GM12878 (cell line): Measurements from ENCODE around the gene THOC5. TPM values are rescaled to one million over a fixed set of nuclear protein-coding genes. Genes with fewer than 3 reads are reported as not detected.

Experiments used
- ATAC-seq: fragments of 200-7000 bp; cut with Tn5 transposase; 3 replicates; pipeline ENCODE4 v1.9.1; 2020; ENCODE audit warnings: mild to moderate bottlenecking, moderate library complexity
- BruUV-seq: library from RNA; stranded (reverse); fragments of 400-500 nt; replicated peaks from 2 replicates; lab custom pipeline; 2021; lab: Mats Ljungman, UMichigan
- CTCF ChIA-PET: fragments of 300-600 bp; sonication (Branson Sonifier 250); formaldehyde crosslinking; extraction: SDS; loops from one replicate; lab custom pipeline; 2021; ENCODE audit warnings: inconsistent platforms; lab: Yijun Ruan, JAX
- POLR2A ChIA-PET: fragments of 350-600 bp; formaldehyde crosslinking; extraction: SDS; loops from one replicate; lab custom pipeline; 2021; ENCODE audit warnings: inconsistent platforms; lab: Charles Lee
- RAD21 ChIA-PET: fragments of 300-600 bp; sonication (Branson Sonifier 250); formaldehyde crosslinking; loops from one replicate; lab custom pipeline; 2023; ENCODE audit warnings: antibody characterized with exemption; ENCODE audit not compliant: unreplicated experiment; lab: Charles Lee
- SMC1A ChIA-PET: fragments of 300-600 bp; sonication (Branson Sonifier 250); formaldehyde crosslinking; loops from one replicate; lab custom pipeline; 2023; ENCODE audit not compliant: unreplicated experiment, uncharacterized antibody; lab: Charles Lee
- DNase-seq: peaks from one replicate; pipeline ENCODE4 v3.0.0-alpha.2; 2011; ENCODE audit warnings: low read depth, low spot score
- FAIRE-seq: peaks from 3 replicates; lab custom pipeline; 2011; peaks lifted over from hg19 to GRCh38; lab: Jason Lieb, UNC
- H2AFZ ChIP-seq: 2 replicates; pipeline ENCODE4 v1.6.0; 2011; ENCODE audit warnings: low read depth, low read length, control low read depth; ENCODE audit not compliant: control insufficient read depth
- H3K27ac ChIP-seq: 2 replicates; pipeline ENCODE4 v1.5.1; 2011; ENCODE audit warnings: control low read depth; ENCODE audit not compliant: control insufficient read depth, insufficient read depth
- H3K27me3 ChIP-seq, 2 experiments: replicated peaks in 1 of 2; 2 replicates each; pipeline versions ENCODE4 v1.6.0 to v1.6.1; 2011; ENCODE audit warnings: low read length in 1 of 2; ENCODE audit not compliant: control insufficient read depth in 2 of 2, insufficient read depth in 2 of 2
- H3K36me3 ChIP-seq, 2 experiments: 2 replicates each; pipeline ENCODE4 v1.5.1; 2011; ENCODE audit warnings: low read length in 1 of 2; ENCODE audit not compliant: control insufficient read depth in 2 of 2, insufficient read depth in 2 of 2
- H3K4me1 ChIP-seq: 2 replicates; pipeline ENCODE4 v1.6.1; 2011; ENCODE audit warnings: mild to moderate bottlenecking, low read length, moderate library complexity, mixed read lengths; ENCODE audit not compliant: control insufficient read depth, insufficient read depth
- H3K4me2 ChIP-seq: 2 replicates; pipeline ENCODE4 v1.6.0; 2011; ENCODE audit warnings: control low read depth; ENCODE audit not compliant: control insufficient read depth, insufficient read depth
- H3K4me3 ChIP-seq: fragments of 200-600 bp; sonication (generic); 2 replicates; pipeline ENCODE4 v1.5.1; 2016
- H3K79me2 ChIP-seq: 2 replicates; pipeline ENCODE4 v1.6.0; 2011; ENCODE audit warnings: low read length; ENCODE audit not compliant: control insufficient read depth, insufficient read depth
- H3K9ac ChIP-seq: 2 replicates; pipeline ENCODE4 v1.8.0; 2011; ENCODE audit warnings: low read length, control low read depth, mixed read lengths; ENCODE audit not compliant: control insufficient read depth, insufficient read depth
- H3K9me3 ChIP-seq: replicated peaks from 3 replicates; pipeline ENCODE4 v1.5.1; 2011; ENCODE audit warnings: mild to moderate bottlenecking, low read length; ENCODE audit not compliant: control insufficient read depth, insufficient read depth
- H4K20me1 ChIP-seq: 2 replicates; pipeline ENCODE4 v1.6.0; 2011; ENCODE audit not compliant: control insufficient read depth, insufficient read depth
- CHD1 ChIP-seq: IDR thresholded peaks from 2 replicates; pipeline ENCODE4 v1.6.1; 2012; ENCODE audit warnings: low read depth, low read length, improper control_type of control experiment
- DPF2 ChIP-seq: fragments of 450-650 bp; IDR thresholded peaks from 2 replicates; pipeline ENCODE4 v1.6.1; 2017; ENCODE audit warnings: mild to moderate bottlenecking
- IRF4 ChIP-seq: IDR thresholded peaks from 2 replicates; pipeline ENCODE4 v1.6.1; 2011; ENCODE audit warnings: low read depth, low read length
- IRF5 ChIP-seq: fragments of 450-650 bp; IDR thresholded peaks from 2 replicates; pipeline ENCODE4 v1.6.1; 2017; ENCODE audit warnings: borderline replicate concordance
- KDM1A ChIP-seq: fragments of 200-600 bp; sonication (generic); IDR thresholded peaks from 2 replicates; pipeline ENCODE4 v1.6.1; 2016; ENCODE audit warnings: borderline replicate concordance
- MAX ChIP-seq: IDR thresholded peaks from 2 replicates; pipeline ENCODE4 v1.6.1; 2012; ENCODE audit warnings: low read depth, low read length, improper control_type of control experiment
- MLLT1 ChIP-seq: fragments of 450-650 bp; IDR thresholded peaks from 2 replicates; pipeline ENCODE4 v1.6.1; 2016; ENCODE audit warnings: mild to moderate bottlenecking
- MTA2 ChIP-seq: fragments of 450-650 bp; IDR thresholded peaks from 2 replicates; pipeline ENCODE4 v1.6.1; 2016; ENCODE audit warnings: low read depth, mild to moderate bottlenecking, moderate library complexity
- POLR2AphosphoS5 ChIP-seq: IDR thresholded peaks from 2 replicates; pipeline ENCODE4 v1.6.1; 2011; ENCODE audit warnings: mild to moderate bottlenecking, low read length, inconsistent platforms
- PRDM15 ChIP-seq: fragments of 450-650 bp; formaldehyde crosslinking; IDR thresholded peaks from 2 replicates; pipeline ENCODE4 v1.4.0; 2020; ENCODE audit warnings: mild to moderate bottlenecking, moderate library complexity
- SMC3 ChIP-seq: IDR thresholded peaks from 2 replicates; pipeline ENCODE4 v1.6.1; 2011; ENCODE audit warnings: low read length, improper control_type of control experiment, borderline replicate concordance
- SUPT20H ChIP-seq: IDR thresholded peaks from 2 replicates; pipeline ENCODE4 v1.6.1; 2011; ENCODE audit warnings: low read depth, mild to moderate bottlenecking, low read length, moderate library complexity, borderline replicate concordance; ENCODE audit not compliant: control insufficient read depth
- WRNIP1 ChIP-seq: IDR thresholded peaks from 2 replicates; pipeline ENCODE4 v1.6.1; 2011; ENCODE audit warnings: low read depth, low read length, improper control_type of control experiment, borderline replicate concordance
- ZNF274 ChIP-seq: IDR thresholded peaks from one replicate; pipeline ENCODE4 v1.8.0; 2011; ENCODE audit not compliant: insufficient read length, insufficient read depth
- WGBS: methylation state at CpG from one replicate; pipeline ENCODE4 v1.1.6; 2016; ENCODE audit warnings: low lambda C conversion rate; ENCODE audit not compliant: insufficient replicate concordance, insufficient coverage; ENCODE audit errors: missing lambda C conversion rate; 5-methylcytosine and 5-hydroxymethylcytosine counted together
- in situ Hi-C: fragments of 300-500 bp; cut with MboI; formaldehyde crosslinking; loops from 9 replicates; pipeline ENCODE4 v1.14.3; 2018; ENCODE audit warnings: mixed read lengths
- intact Hi-C: fragments of 100-400 bp; cut with micrococcal nuclease; formaldehyde crosslinking; loops from one replicate; pipeline ENCODE4 v1.14.2; 2022; ENCODE audit not compliant: unreplicated experiment
- polyA plus RNA-seq, 11 experiments: library from polyadenylated mRNA; depleted of rRNA in 4 of 11; unstranded in 6 of 11; stranded (reverse) in 5 of 11; fragments of >200 nt; fragmentation: Nextera tagmentation in 4 of 11; fragmentation: Illumina TruSeq in 1 of 11; extraction: Ambion mirVana in 4 of 11; extraction: Trizol in 1 of 11; gene quantifications; 1 replicate in 1 of 11; 2 replicates in 10 of 11; pipeline versions ENCODE4 v1.2.1 to v1.2.3, GENCODE V29; 2011 to 2016; ENCODE audit warnings: inconsistent platforms in 2 of 11, missing spikeins in 2 of 11, low read depth in 1 of 11
- total RNA-seq, 4 experiments: library from RNA; depleted of rRNA in 3 of 4; stranded (reverse); fragments of >200 nt in 3 of 4; fragmentation: Illumina TruSeq in 1 of 4; extraction: Trizol in 1 of 4; gene quantifications; 2 replicates each; pipeline versions ENCODE4 v1.2.1 to v1.2.3, GENCODE V29; 2013 to 2021

The THOC5 gene
- total and polyA plus RNA-seq, 10 of the 15 experiments (the other 5 are each of a cell fraction or from before 2014, with no cell fraction given), result 20.9 to 44.9 (median 31.4) TPM

- no peak overlapping the region for H3K9ac ChIP-seq
- H2AFZ ChIP-seq, result no peak overlapping the region
- H4K20me1 ChIP-seq, result no peaks in the 10 kb centered on the region
- H3K4me2 ChIP-seq, result no peak overlapping the region
- TF ChIP-seq POLR2AphosphoS5 (no peak), PRDM15 (no peak), DPF2 (no peak), IRF4 (no peak), SUPT20H (no peak), MLLT1 (no peak), MAX (no peak), WRNIP1 (no peak), CHD1 (no peak), ZNF274 (no peak), SMC3 (no peak), KDM1A (no peak), MTA2 (no peak), IRF5 (no peak)
- POLR2A ChIA-PET, result interaction anchor here (0.6 to 0.7 kb wide), 2 partner anchors 13 to 309 kb away, joined by 3 read pairs; no protein-coding TSS in a partner anchor
- H3K36me3 ChIP-seq, result no peaks in the 10 kb centered on the region; a peak in 1 of 4 replicates
- ATAC-seq, result no peak
- in situ Hi-C loops, result no loop called here
- H3K9me3 ChIP-seq, result no peaks in the 10 kb centered on the region
- no peak overlapping the region for H3K27ac ChIP-seq
- CTCF ChIA-PET, result no interaction called here
- no peak for FAIRE-seq
- H3K4me1 ChIP-seq, result peaks cover 4% of the 10 kb centered on the region; the same call in 1 of the 2 replicates
- DNase-seq, result no peak
- no peak overlapping the region for H3K4me3 ChIP-seq
- intact Hi-C loops, result no loop called here
- SMC1A ChIA-PET, result no interaction called here
- H3K27me3 ChIP-seq, result no peaks in the 10 kb centered on the region
- H3K79me2 ChIP-seq, result peaks cover 9% of the 10 kb centered on the region
- RAD21 ChIA-PET, result no interaction called here
- BruUV-seq, result no TSS peak
- 92% methylated on average over 10 of the region's 10 CpGs for WGBS
Measured at GRCh38 chr22:29578462-29579200, 25.1 kb upstream of the THOC5 start.
